GM13977 (cell line): ENCODE results near the gene IGIP.

Experiments used
- DNase-seq: peaks from one replicate; pipeline ENCODE4 v3.0.0; 2012; ENCODE audit warnings: low spot score
- CTCF ChIP-seq: IDR thresholded peaks from 2 replicates; pipeline ENCODE4 v1.5.1; 2012; ENCODE audit warnings: mild to moderate bottlenecking, control low read depth; ENCODE audit not compliant: insufficient read depth; ENCODE audit errors: extremely low read depth, missing control alignments
- in situ Hi-C: fragments of 300-500 bp; cut with MboI; formaldehyde crosslinking; loops from one replicate; pipeline ENCODE4 v1.12.0; 2022; ENCODE audit warnings: low sequenced_read_pairs, low pct_unique_long_range_greater_than_20kb, mixed read lengths, inconsistent platforms; ENCODE audit not compliant: unreplicated experiment

IGIP gene

GRCh38 chr5:140157032-140157781 is 31.5 kb downstream of the IGIP start:
- peak; percentile 89 for DNase-seq
- peak; percentile 89 for TF ChIP-seq CTCF
- in situ Hi-C loops, result loop anchor here (25.0 kb wide), 1 partner anchor 370 kb away; the partner anchor contains the start of gene PSD2

- in situ Hi-C loops, result loop anchor here (25.0 kb wide), 1 partner anchor 372 kb away; the partner anchor contains the start of gene PSD2
- no peak for TF ChIP-seq CTCF
- DNase-seq, result no peak
Observed at GRCh38 chr5:140159014-140159927, 33.5 kb downstream of the IGIP start.

GRCh38 chr5:140162275-140162674 is 36.5 kb downstream of the IGIP start:
- in situ Hi-C loops, result loop anchor here (10.0 to 25.0 kb wide), 2 partner anchors 97 to 375 kb away; partner anchors contain the start of gene PSD2
- no peak for TF ChIP-seq CTCF
- no peak for DNase-seq

- no peak for TF ChIP-seq CTCF
- no peak for DNase-seq
- in situ Hi-C loops, result loop anchor here (10.0 to 25.0 kb wide), 2 partner anchors 98 to 375 kb away; partner anchors contain the start of gene PSD2
Observed at GRCh38 chr5:140162781-140163180, 37.0 kb downstream of the IGIP start.

- in situ Hi-C loops, result loop anchor here (10.0 to 25.0 kb wide), 2 partner anchors 101 to 378 kb away; partner anchors contain the start of gene PSD2
- DNase-seq, result no peak
- TF ChIP-seq CTCF, result no peak
Observed at GRCh38 chr5:140165101-140165922, 39.6 kb downstream of the IGIP start.

- no peak for TF ChIP-seq CTCF
- in situ Hi-C loops, result loop anchor here (10.0 to 25.0 kb wide), 2 partner anchors 101 to 379 kb away; partner anchors contain the start of gene PSD2
- no peak for DNase-seq
Observed at GRCh38 chr5:140165923-140166270, 40.2 kb downstream of the IGIP start.
